Measurements from ENCODE around the gene BMPR1A.

GRCh38 chr10:86751477-86751876, 4.9 kb upstream of the BMPR1A start:
- TF ChIP-seq, protein P1, sequence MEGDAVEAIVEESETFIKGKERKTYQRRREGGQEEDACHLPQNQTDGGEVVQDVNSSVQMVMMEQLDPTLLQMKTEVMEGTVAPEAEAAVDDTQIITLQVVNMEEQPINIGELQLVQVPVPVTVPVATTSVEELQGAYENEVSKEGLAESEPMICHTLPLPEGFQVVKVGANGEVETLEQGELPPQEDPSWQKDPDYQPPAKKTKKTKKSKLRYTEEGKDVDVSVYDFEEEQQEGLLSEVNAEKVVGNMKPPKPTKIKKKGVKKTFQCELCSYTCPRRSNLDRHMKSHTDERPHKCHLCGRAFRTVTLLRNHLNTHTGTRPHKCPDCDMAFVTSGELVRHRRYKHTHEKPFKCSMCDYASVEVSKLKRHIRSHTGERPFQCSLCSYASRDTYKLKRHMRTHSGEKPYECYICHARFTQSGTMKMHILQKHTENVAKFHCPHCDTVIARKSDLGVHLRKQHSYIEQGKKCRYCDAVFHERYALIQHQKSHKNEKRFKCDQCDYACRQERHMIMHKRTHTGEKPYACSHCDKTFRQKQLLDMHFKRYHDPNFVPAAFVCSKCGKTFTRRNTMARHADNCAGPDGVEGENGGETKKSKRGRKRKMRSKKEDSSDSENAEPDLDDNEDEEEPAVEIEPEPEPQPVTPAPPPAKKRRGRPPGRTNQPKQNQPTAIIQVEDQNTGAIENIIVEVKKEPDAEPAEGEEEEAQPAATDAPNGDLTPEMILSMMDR (IDR thresholded peaks at IDR 0.05): no peak
- TF ChIP-seq POLR2AphosphoS5 (IDR thresholded peaks at IDR 0.05): no peak
